Neural cell (in vitro differentiated cells): ENCODE data around the gene UBA5.

Experiments
- EP300 ChIP-seq: fragments of 450-650 bp; conservative IDR thresholded peaks from 2 replicates; pipeline ENCODE4 v1.6.1; 2014; ENCODE audit warnings: antibody characterized with exemption, mild to moderate bottlenecking, moderate library complexity; ENCODE audit not compliant: poor library complexity, severe bottlenecking
- POLR2AphosphoS5 ChIP-seq: IDR thresholded peaks from 2 replicates; pipeline ENCODE4 v1.6.1; 2012
- REST ChIP-seq: IDR thresholded peaks from 2 replicates; pipeline ENCODE4 v1.6.1; 2012; ENCODE audit warnings: borderline replicate concordance
- TAF1 ChIP-seq: IDR thresholded peaks from 2 replicates; pipeline ENCODE4 v1.6.1; 2012; ENCODE audit warnings: low read depth
- TF ChIP-seq, protein P1 (sequence below): fragments of 450-650 bp; IDR thresholded peaks from 2 replicates; pipeline ENCODE4 v1.5.1; 2014; ENCODE audit warnings: antibody characterized with exemption, mild to moderate bottlenecking, moderate library complexity; ENCODE audit not compliant: poor library complexity, severe bottlenecking

GRCh38 chr3:132637590-132637989, 22.5 kb upstream of the UBA5 start:
- TF ChIP-seq POLR2AphosphoS5 (no peak), TAF1 (no peak), REST (no peak), EP300 (no peak)
- TF ChIP-seq, protein P1, sequence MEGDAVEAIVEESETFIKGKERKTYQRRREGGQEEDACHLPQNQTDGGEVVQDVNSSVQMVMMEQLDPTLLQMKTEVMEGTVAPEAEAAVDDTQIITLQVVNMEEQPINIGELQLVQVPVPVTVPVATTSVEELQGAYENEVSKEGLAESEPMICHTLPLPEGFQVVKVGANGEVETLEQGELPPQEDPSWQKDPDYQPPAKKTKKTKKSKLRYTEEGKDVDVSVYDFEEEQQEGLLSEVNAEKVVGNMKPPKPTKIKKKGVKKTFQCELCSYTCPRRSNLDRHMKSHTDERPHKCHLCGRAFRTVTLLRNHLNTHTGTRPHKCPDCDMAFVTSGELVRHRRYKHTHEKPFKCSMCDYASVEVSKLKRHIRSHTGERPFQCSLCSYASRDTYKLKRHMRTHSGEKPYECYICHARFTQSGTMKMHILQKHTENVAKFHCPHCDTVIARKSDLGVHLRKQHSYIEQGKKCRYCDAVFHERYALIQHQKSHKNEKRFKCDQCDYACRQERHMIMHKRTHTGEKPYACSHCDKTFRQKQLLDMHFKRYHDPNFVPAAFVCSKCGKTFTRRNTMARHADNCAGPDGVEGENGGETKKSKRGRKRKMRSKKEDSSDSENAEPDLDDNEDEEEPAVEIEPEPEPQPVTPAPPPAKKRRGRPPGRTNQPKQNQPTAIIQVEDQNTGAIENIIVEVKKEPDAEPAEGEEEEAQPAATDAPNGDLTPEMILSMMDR = no peak
